ENCODE data around the gene SPAG16.

GRCh38 chr2:214128040-214128439, 843.8 kb downstream of the SPAG16 start:
- TF ChIP-seq REST (IDR thresholded peaks at IDR 0.05; ENCODE audit: insufficient replicate concordance, low read depth) (no peak), CTCF (IDR thresholded peaks at IDR 0.05; ENCODE audit: insufficient read depth, low read length) (no peak), SPI1 (IDR thresholded peaks at IDR 0.05; ENCODE audit: borderline replicate concordance, low read depth) (no peak)

All from HL-60 (cell line).